Globus pallidus (tissue), 1 donor: ENCODE measurements around the gene FBXL16.

ENCODE experiments used
- DNase-seq: peaks from one replicate; pipeline ENCODE4 v3.0.0-alpha.2; 2015; ENCODE audit warnings: low spot score

The FBXL16 gene

GRCh38 chr16:676913-677312 lies 28.7 kb downstream of the FBXL16 start:
- no peak for DNase-seq

- no peak for DNase-seq
Observed at GRCh38 chr16:676565-676902, 29.1 kb downstream of the FBXL16 start.

DNA sequence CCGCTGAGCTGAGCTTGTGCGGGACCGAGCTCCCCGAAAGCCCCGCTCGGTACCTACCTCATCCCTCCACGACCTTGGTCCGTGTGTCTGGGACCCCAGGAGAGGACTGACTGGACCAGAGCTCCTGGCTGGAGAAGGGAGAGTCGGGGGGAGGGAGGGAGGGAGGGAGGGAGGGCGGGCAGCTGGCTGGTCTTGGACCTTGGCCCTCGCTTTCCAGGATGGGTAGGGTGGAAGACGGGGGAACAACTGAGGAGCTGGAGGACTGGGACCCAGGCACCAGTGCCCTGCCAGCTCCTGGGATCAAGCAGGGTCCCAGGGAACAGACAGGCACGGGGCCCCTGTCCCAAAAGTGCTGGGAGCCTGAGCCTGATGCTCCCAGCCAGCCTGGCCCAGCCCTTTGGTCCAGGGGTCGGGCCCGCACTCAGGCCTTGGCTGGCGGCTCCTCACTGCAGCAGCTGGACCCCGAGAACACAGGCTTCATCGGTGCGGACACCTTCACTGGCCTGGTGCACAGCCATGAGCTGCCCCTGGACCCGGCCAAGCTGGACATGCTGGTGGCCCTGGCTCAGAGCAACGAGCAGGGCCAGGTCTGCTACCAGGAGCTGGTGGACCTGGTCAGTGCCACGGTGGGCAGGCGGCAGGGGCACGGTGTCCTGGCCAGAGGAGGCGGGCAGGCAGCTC lies 29.6 kb downstream of the FBXL16 start:
- no peak for DNase-seq

- no peak for DNase-seq
Observed at GRCh38 chr16:674968-675883, 30.4 kb downstream of the FBXL16 start, which contains the start of gene RHBDL1. RHBDL1 (plus strand) TSS chr16:675671; CDS start chr16:675791, 120 bp downstream.

DNA sequence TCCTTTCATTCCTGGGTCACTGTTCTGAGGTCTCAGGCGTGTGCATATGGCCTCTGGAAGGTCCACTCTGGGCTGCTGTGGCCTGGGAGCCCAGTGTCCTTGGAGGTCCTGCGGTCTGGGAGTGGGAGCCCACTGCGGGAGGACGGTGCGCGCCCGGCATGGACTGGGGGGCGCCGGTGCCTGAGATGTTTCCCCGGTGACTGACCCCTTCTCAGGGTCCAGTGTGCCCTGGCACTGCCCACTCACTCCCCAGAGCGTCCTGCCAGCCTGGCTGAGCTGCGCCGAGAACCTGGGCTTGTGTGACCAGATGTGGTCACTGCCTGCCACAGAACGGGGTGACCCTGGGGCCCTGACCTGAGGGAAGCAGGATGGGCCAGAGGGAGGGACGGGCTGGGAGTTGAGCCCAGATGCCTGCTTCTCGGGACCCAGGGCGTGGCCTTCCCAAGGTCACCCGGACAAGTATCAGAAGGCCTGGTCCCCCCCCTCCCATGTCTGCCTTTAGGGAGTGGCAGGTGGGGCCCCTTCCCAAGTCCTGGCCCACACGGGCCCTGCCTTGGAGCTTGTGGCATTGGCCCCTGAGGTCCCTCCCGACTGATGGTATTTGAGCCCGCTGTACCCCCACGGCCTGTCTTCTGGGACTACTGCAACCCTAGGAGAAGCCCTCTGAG lies 31.3 kb downstream of the FBXL16 start:
- DNase-seq = no peak

DNA sequence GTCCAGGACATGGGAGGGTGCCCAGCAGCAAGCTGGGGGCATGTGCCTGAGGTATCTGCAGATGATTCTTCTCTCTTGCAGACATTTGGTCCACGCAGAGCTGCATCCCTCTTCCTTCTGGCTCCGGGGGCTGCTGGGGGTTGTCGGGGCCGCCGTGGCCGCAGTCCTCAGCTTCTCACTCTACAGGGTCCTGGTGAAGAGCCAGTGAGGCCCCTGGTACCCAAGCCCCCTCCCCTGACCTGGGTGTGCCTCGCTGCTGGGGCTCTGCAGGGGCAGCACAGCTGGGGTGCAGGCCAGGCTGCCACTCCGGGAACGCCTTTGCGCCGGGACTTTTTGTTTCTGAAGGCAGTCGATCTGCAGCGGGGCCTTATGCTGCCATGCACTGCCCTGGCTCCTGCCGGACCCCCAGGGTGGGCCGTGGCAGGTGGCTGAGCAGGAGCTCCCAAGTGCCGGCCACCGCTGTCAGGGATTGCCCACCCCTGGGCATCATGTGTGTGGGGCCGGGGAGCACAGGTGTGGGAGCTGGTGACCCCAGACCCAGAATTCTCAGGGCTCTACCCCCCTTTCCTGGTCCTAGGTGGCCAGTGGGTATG lies 32.1 kb downstream of the FBXL16 start:
- no peak for DNase-seq

GRCh38 chr16:672851-673250 lies 32.8 kb downstream of the FBXL16 start:
- no peak for DNase-seq

GRCh38 chr16:672371-672770 lies 33.2 kb downstream of the FBXL16 start:
- no peak for DNase-seq

DNA sequence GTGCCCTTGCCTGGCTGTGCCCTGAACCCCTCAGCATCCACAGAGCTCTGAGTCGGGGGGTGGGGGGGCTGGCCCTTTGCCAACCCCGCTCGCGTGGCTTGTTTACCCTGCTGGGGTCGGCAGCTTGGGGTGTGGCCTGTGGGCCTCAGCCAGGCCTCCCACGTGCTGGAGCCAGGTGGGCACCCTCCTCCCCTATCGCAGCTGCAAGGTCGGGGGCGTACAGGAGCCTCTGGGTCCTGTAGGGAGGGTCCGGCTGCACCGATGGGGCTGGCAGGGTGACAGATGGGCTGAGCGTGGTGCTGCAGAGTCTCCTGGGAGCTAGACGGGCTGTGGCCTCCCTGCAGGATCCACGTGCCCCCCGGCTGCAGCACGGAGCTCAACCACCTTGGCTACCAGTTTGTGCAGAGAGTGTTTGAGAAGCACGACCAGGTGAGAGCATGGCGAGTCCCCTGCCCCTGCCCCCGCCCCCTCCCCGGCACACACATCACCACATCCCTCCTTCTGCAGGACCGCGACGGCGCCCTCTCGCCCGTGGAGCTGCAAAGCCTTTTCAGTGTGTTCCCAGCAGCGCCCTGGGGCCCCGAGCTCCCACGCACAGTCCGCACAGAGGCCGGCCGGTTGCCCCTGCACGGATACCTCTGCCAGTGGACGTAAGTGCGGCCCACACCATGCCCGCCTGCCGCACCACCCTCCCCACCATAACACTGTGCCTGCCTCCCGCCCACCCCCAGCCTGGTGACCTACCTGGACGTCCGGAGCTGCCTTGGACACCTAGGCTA lies 34.1 kb downstream of the FBXL16 start:
- no peak for DNase-seq

DNA sequence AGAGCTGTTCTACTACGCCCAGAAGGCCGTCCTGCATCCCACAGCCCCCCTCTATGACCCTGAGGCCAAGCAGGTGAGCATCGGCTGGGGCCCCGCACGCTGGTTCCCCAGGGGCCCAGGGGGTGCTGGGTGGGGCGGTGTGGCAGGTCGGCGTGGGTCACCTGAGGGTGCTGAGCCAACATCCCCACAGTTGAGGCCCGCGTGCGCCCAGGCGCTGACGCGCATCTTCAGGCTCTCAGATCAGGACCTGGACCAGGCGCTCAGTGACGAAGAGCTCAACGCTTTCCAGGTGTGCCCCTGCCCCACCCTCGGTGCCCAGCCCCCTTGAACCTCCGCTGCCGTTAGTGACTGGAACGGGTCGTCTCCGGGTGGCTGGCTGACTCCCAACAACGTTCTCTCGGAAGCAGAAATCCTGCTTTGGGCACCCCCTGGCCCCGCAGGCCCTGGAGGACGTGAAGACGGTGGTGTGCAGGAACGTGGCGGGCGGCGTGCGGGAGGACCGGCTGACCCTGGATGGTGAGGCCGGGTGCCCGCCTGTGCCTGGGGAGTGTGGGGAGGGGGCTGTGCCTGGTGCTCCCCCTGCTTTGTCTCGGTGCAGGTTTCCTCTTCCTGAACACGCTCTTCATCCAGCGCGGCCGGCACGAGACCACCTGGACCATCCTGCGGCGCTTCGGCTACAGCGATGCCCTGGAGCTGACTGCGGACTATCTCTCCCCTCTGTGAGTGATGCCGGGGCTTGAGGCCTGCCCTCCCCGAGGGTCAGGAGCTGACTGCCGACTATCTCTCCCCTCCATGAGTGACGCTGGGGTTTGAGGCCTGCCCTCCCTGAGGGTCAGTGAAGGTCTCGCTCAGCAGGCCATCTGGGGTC lies 34.9 kb downstream of the FBXL16 start:
- DNase-seq = no peak

DNA sequence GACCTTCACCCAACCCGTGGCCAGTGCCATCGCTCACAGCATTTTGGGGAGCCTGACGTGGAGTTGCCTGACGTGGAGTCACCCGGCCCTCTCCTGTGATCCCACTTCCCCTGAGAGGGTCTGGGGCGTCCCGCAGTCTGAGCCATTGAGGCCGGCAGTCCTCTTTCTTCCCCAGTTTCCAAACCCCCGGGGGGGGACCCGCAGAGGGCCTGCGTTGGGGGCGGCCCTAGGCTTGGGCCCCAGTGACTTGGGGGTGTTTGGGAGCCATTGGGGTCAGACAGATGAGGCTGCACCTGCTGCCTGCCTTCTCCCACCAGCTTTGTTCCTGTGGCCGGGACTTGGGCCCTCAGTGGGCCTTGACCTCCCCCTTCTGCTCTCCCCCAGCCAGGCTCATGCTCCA lies 35.9 kb downstream of the FBXL16 start:
- DNase-seq = no peak

- DNase-seq = no peak
Observed at GRCh38 chr16:668519-669171, 37.0 kb downstream of the FBXL16 start.

DNA sequence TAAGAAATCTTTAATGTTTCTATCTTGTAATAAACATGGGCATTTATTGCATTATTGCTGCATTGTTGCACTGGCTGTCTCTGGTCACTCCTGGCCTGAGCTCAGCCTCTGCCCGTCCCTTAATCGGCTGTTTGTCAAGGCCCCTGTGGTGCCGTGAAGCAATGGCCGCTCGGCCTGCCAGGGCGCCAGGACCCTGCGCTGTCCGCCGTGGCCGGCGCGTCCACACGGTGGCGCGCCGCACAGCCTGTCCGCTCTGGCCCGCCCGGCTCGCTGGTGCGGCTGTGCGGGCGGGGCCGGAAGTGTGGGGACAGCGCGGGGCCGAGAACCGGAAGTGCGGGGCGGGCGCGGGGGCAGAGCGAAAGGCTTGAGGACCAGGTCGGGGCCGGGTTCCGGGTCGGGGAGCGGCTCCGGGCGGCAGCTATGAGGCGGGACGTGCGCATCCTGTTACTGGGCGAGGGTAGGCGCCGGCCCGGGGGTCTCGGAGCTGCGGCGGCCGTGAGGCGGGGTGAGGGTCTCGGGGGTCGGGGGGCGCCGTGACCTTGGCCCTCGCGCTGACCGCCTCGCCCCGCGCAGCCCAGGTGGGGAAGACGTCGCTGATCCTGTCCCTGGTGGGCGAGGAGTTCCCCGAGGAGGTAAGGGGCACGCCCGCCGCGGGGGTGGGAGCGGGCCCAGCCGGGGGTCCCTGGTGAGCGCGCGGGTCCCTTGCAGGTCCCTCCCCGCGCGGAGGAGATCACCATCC lies 37.7 kb downstream of the FBXL16 start, which contains the start of gene RHOT2:
Gene RHOT2 (plus strand): TSS at position 353 of the 739 bp plus-strand sequence. CDS start 68 bp downstream, at position 421.
- peak; percentile 89 for DNase-seq

GRCh38 chr16:667113-667779 lies 38.4 kb downstream of the FBXL16 start:
- no peak for DNase-seq

- no peak for DNase-seq
Observed at GRCh38 chr16:666572-666971, 39.0 kb downstream of the FBXL16 start.

DNA sequence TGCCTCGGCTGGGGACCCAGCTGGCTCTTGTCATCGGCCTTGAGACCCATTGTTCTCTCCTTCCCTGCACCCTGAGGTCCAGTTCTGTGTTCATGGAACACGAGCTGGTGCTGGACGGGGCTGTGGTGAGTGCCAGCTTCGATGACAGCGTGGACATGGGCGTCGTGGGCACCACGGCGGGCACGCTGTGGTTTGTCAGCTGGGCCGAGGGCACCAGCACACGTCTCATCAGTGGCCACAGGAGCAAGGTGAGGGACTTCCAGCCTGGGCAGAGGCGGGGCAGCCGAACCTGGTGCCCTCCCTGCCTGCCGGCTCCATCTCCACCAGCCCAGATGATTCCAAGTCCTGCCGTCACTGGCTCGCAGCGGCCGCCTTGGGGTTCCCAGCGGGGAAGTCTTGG lies 43.0 kb downstream of the FBXL16 start:
- DNase-seq = no peak

GRCh38 chr16:662095-662494 lies 43.5 kb downstream of the FBXL16 start:
- no peak for DNase-seq

GRCh38 chr16:661184-661821 lies 44.3 kb downstream of the FBXL16 start:
- no peak for DNase-seq
